Measurements from ENCODE around the gene ATG10. TPM values are rescaled to one million over a fixed set of nuclear protein-coding genes. Genes with fewer than 3 reads are reported as not detected.

ATG10 gene
- total RNA-seq, 1 experiment from 2014 or later: 11.8 TPM

DNA sequence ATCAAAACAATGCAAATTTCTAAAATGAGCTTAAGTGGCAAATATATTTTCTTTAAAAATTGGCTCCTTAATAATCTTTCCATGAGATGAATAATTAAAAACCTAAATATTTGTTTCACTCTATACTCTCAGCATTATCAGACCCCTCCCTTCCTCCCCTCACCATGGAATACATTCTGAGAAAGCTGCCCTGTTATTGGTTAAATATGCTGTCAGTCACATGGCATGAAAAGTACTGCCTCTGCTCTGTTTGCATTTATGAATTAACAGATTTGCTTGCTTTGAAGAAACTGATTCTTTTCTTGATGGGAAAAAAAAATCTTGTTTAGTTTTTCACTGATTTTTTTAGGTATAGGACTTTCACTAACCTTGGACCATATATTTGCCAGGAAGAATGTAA lies 323.3 kb downstream of the ATG10 start:
- no peaks in the 10 kb centered on the region for H3K9me2 ChIP-seq (replicated peaks; ENCODE audit: low read length)
- ATAC-seq (no peak), DNase-seq (no peak)
- no peak overlapping the region for H3K9ac ChIP-seq (ENCODE audit: low read length)
- intact Hi-C loops (cut with micrococcal nuclease): no loop called here
- no peaks in the 10 kb centered on the region for H3K9me3 ChIP-seq (ENCODE audit: low read length)
- no peaks in the 10 kb centered on the region for H3F3A ChIP-seq (ENCODE audit: low read length, unreplicated experiment)
- ChIA-PET POLR2A (ENCODE audit: unreplicated experiment) (no interaction called here), CTCF (no interaction called here)
- no peaks in the 10 kb centered on the region for H3K36me3 ChIP-seq (ENCODE audit: low read depth, low read length)
- no peak overlapping the region for H3K4me2 ChIP-seq (ENCODE audit: low read length)
- no peak overlapping the region for H2AFZ ChIP-seq (ENCODE audit: low read length)
- H3K4me1 ChIP-seq (ENCODE audit: insufficient read depth, low read length): peaks cover 5% of the 10 kb centered on the region; the same call in 1 of the 2 replicates
- no peak overlapping the region for H3K27ac ChIP-seq (ENCODE audit: low read length)
- no peaks in the 10 kb centered on the region for H3K79me2 ChIP-seq (ENCODE audit: low read length)
- BruUV-seq (replicated peaks): no TSS peak
- no peaks in the 10 kb centered on the region for H3K27me3 ChIP-seq (ENCODE audit: low read length)
- no peaks in the 10 kb centered on the region for H4K20me1 ChIP-seq (ENCODE audit: low read length)
- TF ChIP-seq, protein P1, sequence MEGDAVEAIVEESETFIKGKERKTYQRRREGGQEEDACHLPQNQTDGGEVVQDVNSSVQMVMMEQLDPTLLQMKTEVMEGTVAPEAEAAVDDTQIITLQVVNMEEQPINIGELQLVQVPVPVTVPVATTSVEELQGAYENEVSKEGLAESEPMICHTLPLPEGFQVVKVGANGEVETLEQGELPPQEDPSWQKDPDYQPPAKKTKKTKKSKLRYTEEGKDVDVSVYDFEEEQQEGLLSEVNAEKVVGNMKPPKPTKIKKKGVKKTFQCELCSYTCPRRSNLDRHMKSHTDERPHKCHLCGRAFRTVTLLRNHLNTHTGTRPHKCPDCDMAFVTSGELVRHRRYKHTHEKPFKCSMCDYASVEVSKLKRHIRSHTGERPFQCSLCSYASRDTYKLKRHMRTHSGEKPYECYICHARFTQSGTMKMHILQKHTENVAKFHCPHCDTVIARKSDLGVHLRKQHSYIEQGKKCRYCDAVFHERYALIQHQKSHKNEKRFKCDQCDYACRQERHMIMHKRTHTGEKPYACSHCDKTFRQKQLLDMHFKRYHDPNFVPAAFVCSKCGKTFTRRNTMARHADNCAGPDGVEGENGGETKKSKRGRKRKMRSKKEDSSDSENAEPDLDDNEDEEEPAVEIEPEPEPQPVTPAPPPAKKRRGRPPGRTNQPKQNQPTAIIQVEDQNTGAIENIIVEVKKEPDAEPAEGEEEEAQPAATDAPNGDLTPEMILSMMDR (conservative IDR thresholded peaks at IDR 0.05; ENCODE audit: low read depth, low read length): no peak
- TF ChIP-seq EZH2 (IDR thresholded peaks at IDR 0.05; ENCODE audit: low read length, unreplicated experiment): no peak
- no peak for TF ChIP-seq EZH2phosphoT487 (IDR thresholded peaks at IDR 0.05; ENCODE audit: borderline replicate concordance, low read length)
- no peak overlapping the region for H3K4me3 ChIP-seq (ENCODE audit: low read length)

DNA sequence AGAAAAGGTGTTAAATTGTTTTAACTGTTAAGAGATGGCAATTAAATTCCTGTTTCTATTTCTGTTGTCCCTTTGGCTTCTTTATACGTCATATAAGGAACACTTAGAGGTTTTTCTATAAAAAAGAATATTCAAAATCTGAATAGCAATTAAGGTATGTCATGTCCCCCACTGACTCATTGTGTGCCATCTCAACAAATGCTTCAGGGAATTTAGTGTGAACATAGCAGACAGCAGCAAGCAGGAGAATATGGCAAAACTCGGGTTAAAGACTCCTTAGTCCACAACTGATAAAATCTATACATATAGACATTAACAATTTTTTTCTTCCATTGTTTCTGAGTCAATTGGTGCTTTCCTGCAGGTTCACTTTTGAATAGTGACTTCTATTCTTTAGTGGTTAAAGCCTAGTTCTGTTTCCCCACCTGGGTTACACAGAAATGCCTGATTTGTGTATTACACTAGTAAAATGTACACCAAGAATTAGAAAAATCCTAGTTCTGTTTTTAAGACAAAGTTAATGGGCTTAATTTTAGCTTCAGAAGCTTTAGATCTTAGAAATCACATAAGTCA lies 324.2 kb downstream of the ATG10 start:
- H3F3A ChIP-seq (ENCODE audit: low read length, unreplicated experiment): no peaks in the 10 kb centered on the region
- no peak overlapping the region for H3K9ac ChIP-seq (ENCODE audit: low read length)
- peaks cover 5% of the 10 kb centered on the region; the same call in 1 of the 2 replicates for H3K4me1 ChIP-seq (ENCODE audit: insufficient read depth, low read length)
- CTCF ChIA-PET: no interaction called here
- H3K4me3 ChIP-seq (ENCODE audit: low read length): no peak overlapping the region
- H3K9me3 ChIP-seq (ENCODE audit: low read length): no peaks in the 10 kb centered on the region
- H3K79me2 ChIP-seq (ENCODE audit: low read length): no peaks in the 10 kb centered on the region
- intact Hi-C loops (cut with micrococcal nuclease): no loop called here
- no peaks in the 10 kb centered on the region for H3K9me2 ChIP-seq (replicated peaks; ENCODE audit: low read length)
- BruUV-seq (replicated peaks): no TSS peak
- H4K20me1 ChIP-seq (ENCODE audit: low read length): no peaks in the 10 kb centered on the region
- POLR2A ChIA-PET (ENCODE audit: unreplicated experiment): no interaction called here
- H3K36me3 ChIP-seq (ENCODE audit: low read depth, low read length): no peaks in the 10 kb centered on the region
- DNase-seq (peak; percentile 25), ATAC-seq (no peak)
- no peak overlapping the region for H3K4me2 ChIP-seq (ENCODE audit: low read length)
- no peaks in the 10 kb centered on the region for H3K27me3 ChIP-seq (ENCODE audit: low read length)
- no peak overlapping the region for H2AFZ ChIP-seq (ENCODE audit: low read length)
- no peak overlapping the region for H3K27ac ChIP-seq (ENCODE audit: low read length)
- TF ChIP-seq EZH2phosphoT487 (IDR thresholded peaks at IDR 0.05; ENCODE audit: borderline replicate concordance, low read length): no peak
- TF ChIP-seq, protein P1 (conservative IDR thresholded peaks at IDR 0.05; ENCODE audit: low read depth, low read length): no peak
- TF ChIP-seq EZH2 (IDR thresholded peaks at IDR 0.05; ENCODE audit: low read length, unreplicated experiment): no peak

GRCh38 chr5:82296929-82297328 lies 325.1 kb downstream of the ATG10 start:
- Histone ChIP-seq H3K4me1 (ENCODE audit: insufficient read depth, low read length) (peaks cover 5% of the 10 kb centered on the region; the same call in 1 of the 2 replicates), H3K4me2 (ENCODE audit: low read length) (no peak overlapping the region), H3K9me2 (replicated peaks; ENCODE audit: low read length) (no peaks in the 10 kb centered on the region), H3K9ac (ENCODE audit: low read length) (no peak overlapping the region), H3K79me2 (ENCODE audit: low read length) (no peaks in the 10 kb centered on the region), H2AFZ (ENCODE audit: low read length) (no peak overlapping the region), H3K4me3 (ENCODE audit: low read length) (no peak overlapping the region), H3K27ac (ENCODE audit: low read length) (no peak overlapping the region), H3F3A (ENCODE audit: low read length, unreplicated experiment) (no peaks in the 10 kb centered on the region), H3K27me3 (ENCODE audit: low read length) (no peaks in the 10 kb centered on the region), H3K36me3 (ENCODE audit: low read depth, low read length) (no peaks in the 10 kb centered on the region), H4K20me1 (ENCODE audit: low read length) (no peaks in the 10 kb centered on the region), H3K9me3 (ENCODE audit: low read length) (no peaks in the 10 kb centered on the region)
- CTCF ChIA-PET: no interaction called here
- DNase-seq: no peak
- POLR2A ChIA-PET (ENCODE audit: unreplicated experiment): no interaction called here
- no peak for ATAC-seq
- intact Hi-C loops (cut with micrococcal nuclease): no loop called here
- BruUV-seq (replicated peaks): no TSS peak
- TF ChIP-seq EZH2phosphoT487 (IDR thresholded peaks at IDR 0.05; ENCODE audit: borderline replicate concordance, low read length) (no peak), EZH2 (IDR thresholded peaks at IDR 0.05; ENCODE audit: low read length, unreplicated experiment) (no peak)
- TF ChIP-seq, protein P1 (conservative IDR thresholded peaks at IDR 0.05; ENCODE audit: low read depth, low read length): no peak
